SK-N-SH (cell line): ENCODE data around the gene EVI2B. TPM values are rescaled to one million over a fixed set of nuclear protein-coding genes. Genes with fewer than 3 reads are reported as not detected.

Experiments
- CTCF ChIA-PET: fragments of 300-600, 350-600 bp; formaldehyde crosslinking; extraction: SDS; loops from one replicate; lab custom pipeline; 2021; lab: Yijun Ruan, JAX
- POLR2A ChIA-PET: fragments of 350-600 bp; sonication (Branson Sonifier 250); formaldehyde crosslinking; extraction: SDS; loops from one replicate; lab custom pipeline; 2020; ENCODE audit warnings: antibody characterized with exemption, inconsistent platforms; lab: Yijun Ruan, JAX
- DNase-seq: peaks from one replicate; pipeline ENCODE4 v3.0.0; 2012
- H2AFZ ChIP-seq: fragments of 200-600 bp; sonication (generic); 2 replicates; pipeline ENCODE4 v1.8.1; 2016; ENCODE audit warnings: antibody characterized with exemption, mild to moderate bottlenecking, low read depth
- H3F3A ChIP-seq: fragments of 200-600 bp; sonication (generic); replicated peaks from 2 replicates; pipeline ENCODE3; 2016; ENCODE audit warnings: antibody characterized with exemption, mild to moderate bottlenecking; ENCODE audit not compliant: insufficient read depth
- H3K27ac ChIP-seq, 2 experiments: fragments of 200-500 bp in 1 of 2; fragments of 200-600 bp in 1 of 2; sonication (Bioruptor generic) in 1 of 2; sonication (generic), shearing (Covaris generic) in 1 of 2; 2 replicates each; pipeline versions ENCODE4 v1.5.1 to v1.6.1; 2014 to 2016; ENCODE audit warnings: low read depth in 2 of 2, inconsistent platforms in 1 of 2, low read length in 1 of 2, mild to moderate bottlenecking in 1 of 2, mixed read lengths in 1 of 2
- H3K27me3 ChIP-seq: fragments of 200-600 bp; sonication (generic), shearing (Covaris generic); 2 replicates; pipeline ENCODE4 v1.6.1; 2016; ENCODE audit warnings: mixed run types; ENCODE audit not compliant: insufficient read depth
- H3K36me3 ChIP-seq, 2 experiments: fragments of 200-500 bp in 1 of 2; fragments of 200-600 bp in 1 of 2; sonication (Bioruptor generic) in 1 of 2; sonication (generic) in 1 of 2; replicated peaks in 1 of 2; 2 replicates each; pipeline versions ENCODE3 to v1.5.1; 2014 to 2016; ENCODE audit warnings: low read length in 1 of 2, mild to moderate bottlenecking in 1 of 2; ENCODE audit not compliant: insufficient read depth in 2 of 2, control insufficient read depth in 1 of 2
- H3K4me1 ChIP-seq, 2 experiments: fragments of 200-500 bp in 1 of 2; fragments of 200-600 bp in 1 of 2; sonication (Bioruptor generic) in 1 of 2; sonication (generic), shearing (Covaris generic) in 1 of 2; 2 replicates each; pipeline versions ENCODE4 v1.5.1 to v1.6.1; 2014 to 2016; ENCODE audit warnings: low read depth in 1 of 2, low read length in 1 of 2, mixed run types in 1 of 2; ENCODE audit not compliant: insufficient read depth in 2 of 2, control insufficient read depth in 1 of 2
- H3K4me2 ChIP-seq: fragments of 200-600 bp; sonication (generic), shearing (Covaris generic); 2 replicates; pipeline ENCODE4 v1.6.1; 2017; ENCODE audit warnings: mixed run types
- H3K4me3 ChIP-seq, 2 experiments: fragments of 200-500 bp in 1 of 2; fragments of 200-600 bp in 1 of 2; sonication (Bioruptor generic) in 1 of 2; sonication (generic), shearing (Covaris generic) in 1 of 2; 2 replicates each; pipeline versions ENCODE4 v1.5.1 to v1.8.1; 2014 to 2016; ENCODE audit warnings: low read depth in 2 of 2, inconsistent platforms in 1 of 2, low read length in 1 of 2, mild to moderate bottlenecking in 1 of 2, mixed read lengths in 1 of 2, moderate library complexity in 1 of 2
- H3K79me2 ChIP-seq: fragments of 200-600 bp; sonication (generic); 2 replicates; pipeline ENCODE4 v1.8.1; 2017; ENCODE audit warnings: mild to moderate bottlenecking; ENCODE audit not compliant: insufficient read depth
- H3K9ac ChIP-seq: fragments of 200-600 bp; sonication (generic); 2 replicates; pipeline ENCODE4 v1.6.1; 2017; ENCODE audit warnings: mixed run types
- H3K9me2 ChIP-seq: fragments of 200-600 bp; sonication (generic); 2 replicates; pipeline ENCODE4 v1.6.1; 2017; ENCODE audit warnings: mixed run types
- H3K9me3 ChIP-seq: fragments of 200-600 bp; sonication (generic); 2 replicates; pipeline ENCODE4 v1.6.1; 2017; ENCODE audit warnings: mixed run types, mild to moderate bottlenecking, moderate library complexity
- H4K20me1 ChIP-seq: fragments of 200-600 bp; sonication (generic); 2 replicates; pipeline ENCODE4 v1.6.1; 2017; ENCODE audit warnings: mild to moderate bottlenecking, mixed run types; ENCODE audit not compliant: insufficient read depth
- CHD2 ChIP-seq: fragments of 150-350 bp; IDR thresholded peaks from 2 replicates; pipeline ENCODE4 v1.6.1; 2018; ENCODE audit warnings: low read length; ENCODE audit not compliant: partially characterized antibody
- CTCF ChIP-seq: fragments of 200-600 bp; sonication (generic); IDR thresholded peaks from 2 replicates; pipeline ENCODE4 v1.6.1; 2017; ENCODE audit warnings: antibody characterized with exemption, mild to moderate bottlenecking, moderate library complexity
- EP300 ChIP-seq, 2 experiments: IDR thresholded peaks; 2 replicates each; pipeline versions ENCODE4 v1.4.0 to v1.6.1; 2012; ENCODE audit warnings: borderline replicate concordance in 1 of 2, low read depth in 1 of 2, low read length in 1 of 2
- EZH2phosphoT487 ChIP-seq: fragments of 200-600 bp; sonication (generic); IDR thresholded peaks from 2 replicates; pipeline ENCODE4 v1.6.1; 2017; ENCODE audit warnings: low read depth, mixed run types, mild to moderate bottlenecking, antibody characterized with exemption, moderate library complexity, borderline replicate concordance
- FOXJ3 ChIP-seq: sonication (generic); formaldehyde crosslinking; IDR thresholded peaks from 2 replicates; pipeline ENCODE4 v1.5.1; 2020; ENCODE audit warnings: mild to moderate bottlenecking, missing genetic modification reagents
- FOXM1 ChIP-seq: IDR thresholded peaks from 2 replicates; pipeline ENCODE4 v1.4.0; 2012; ENCODE audit warnings: low read depth, mild to moderate bottlenecking
- GABPA ChIP-seq: IDR thresholded peaks from 2 replicates; pipeline ENCODE4 v1.4.0; 2012; ENCODE audit warnings: low read depth, mild to moderate bottlenecking
- GATA2 ChIP-seq: sonication (generic); formaldehyde crosslinking; IDR thresholded peaks from 2 replicates; pipeline ENCODE4 v1.5.0; 2020; ENCODE audit warnings: mild to moderate bottlenecking, missing genetic modification reagents
- IRF3 ChIP-seq: fragments of 150-350 bp; IDR thresholded peaks from 2 replicates; pipeline ENCODE4 v1.6.1; 2016; ENCODE audit warnings: mild to moderate bottlenecking, low read depth, low read length
- MAX ChIP-seq: IDR thresholded peaks from 2 replicates; pipeline ENCODE4 v1.4.0; 2012; ENCODE audit warnings: low read depth
- NFIC ChIP-seq: IDR thresholded peaks from 2 replicates; pipeline ENCODE4 v1.4.0; 2012; ENCODE audit warnings: borderline replicate concordance
- NRF1 ChIP-seq: IDR thresholded peaks from 2 replicates; pipeline ENCODE4 v1.6.1; 2012; ENCODE audit warnings: low read depth, mild to moderate bottlenecking, low read length
- PBX3 ChIP-seq: IDR thresholded peaks from 2 replicates; pipeline ENCODE4; 2012
- POLR2AphosphoS5 ChIP-seq: IDR thresholded peaks from 2 replicates; pipeline ENCODE4 v1.6.1; 2012; ENCODE audit warnings: low read depth, low read length
- RAD21 ChIP-seq: IDR thresholded peaks from 2 replicates; pipeline ENCODE4 v1.6.1; 2012; ENCODE audit warnings: mild to moderate bottlenecking, low read length
- REST ChIP-seq: IDR thresholded peaks from 2 replicates; pipeline ENCODE4 v1.6.1; 2012; ENCODE audit warnings: mild to moderate bottlenecking, low read depth, low read length, moderate library complexity
- RFX5 ChIP-seq: IDR thresholded peaks from 2 replicates; pipeline ENCODE4 v1.6.1; 2012; ENCODE audit warnings: mild to moderate bottlenecking, improper control_type of control experiment, low read length
- SIN3A ChIP-seq: IDR thresholded peaks from 2 replicates; pipeline ENCODE4 v1.6.1; 2012; ENCODE audit warnings: low read depth, mild to moderate bottlenecking, low read length, moderate library complexity, borderline replicate concordance
- USF1 ChIP-seq: IDR thresholded peaks from 2 replicates; pipeline ENCODE4 v1.4.0; 2012; ENCODE audit warnings: low read depth, borderline replicate concordance
- YY1 ChIP-seq: IDR thresholded peaks from 2 replicates; pipeline ENCODE4 v1.4.0; 2012; ENCODE audit warnings: low read depth, mild to moderate bottlenecking
- WGBS: methylation state at CpG from one replicate; pipeline ENCODE4 v1.1.6; 2017; ENCODE audit warnings: low lambda C conversion rate; 5-methylcytosine and 5-hydroxymethylcytosine counted together
- polyA plus RNA-seq, 3 experiments: library from polyadenylated mRNA; depleted of rRNA; stranded (reverse); fragments of >200 nt; gene quantifications; 2 replicates each; pipeline ENCODE4 v1.2.3, GENCODE V29; 2012

EVI2B gene
- polyA plus RNA-seq, 1 of the 3 experiments (the other 2 are of a cell fraction), result 0.64 TPM

GRCh38 chr17:31355935-31356334 lies 42.1 kb upstream of the EVI2B start:
- peaks cover 6% of the 10 kb centered on the region for H3F3A ChIP-seq
- H3K4me3 ChIP-seq, result no peak overlapping the region
- no peaks in the 10 kb centered on the region for H3K9me2 ChIP-seq
- no peak overlapping the region for H3K27ac ChIP-seq
- H3K9me3 ChIP-seq, result no peaks in the 10 kb centered on the region
- 85% methylated on average over 1 of the region's 1 CpG for WGBS
- DNase-seq, result no peak
- H3K36me3 ChIP-seq, result peaks cover 72 to 85% of the 10 kb centered on the region in 2 experiments
- TF ChIP-seq RFX5 (no peak), SIN3A (no peak), MAX (no peak), PBX3 (no peak), USF1 (no peak), CTCF (no peak), IRF3 (no peak), FOXM1 (no peak), POLR2AphosphoS5 (no peak), CHD2 (no peak), RAD21 (no peak), EZH2phosphoT487 (no peak), NRF1 (no peak), NFIC (no peak), GATA2 (CRISPR knock-in tag) (no peak), REST (no peak), GABPA (no peak), FOXJ3 (no peak), EP300 (IDR thresholded peaks at IDR 0.05; ENCODE audit: borderline replicate concordance in 1 of 2, low read depth in 1 of 2, low read length in 1 of 2) (no peak), YY1 (no peak)
- no peaks in the 10 kb centered on the region for H3K27me3 ChIP-seq
- no peak overlapping the region for H3K9ac ChIP-seq
- CTCF ChIA-PET, result interaction anchor here (0.7 to 1.2 kb wide), 3 partner anchors 11 to 33 kb away, joined by 3 to 4 read pairs (median 4); no protein-coding TSS in a partner anchor
- H2AFZ ChIP-seq, result no peak overlapping the region
- no peaks in the 10 kb centered on the region for H3K79me2 ChIP-seq
- no peaks in the 10 kb centered on the region for H3K4me1 ChIP-seq
- POLR2A ChIA-PET, result no interaction called here
- H3K4me2 ChIP-seq, result no peak overlapping the region
- H4K20me1 ChIP-seq, result no peaks in the 10 kb centered on the region
